ENCODE results near the gene FERMT1. TPM values are rescaled to one million over a fixed set of nuclear protein-coding genes. Genes with fewer than 3 reads are reported as not detected.

FERMT1 gene
- total RNA-seq: 2.8 TPM

GRCh38 chr20:6122873-6123648 lies at the start of gene FERMT1:
Gene FERMT1, minus strand, starts transcription at chr20:6123030. Its CDS starts 3,476 bp downstream, at chr20:6119554.

GRCh38 chr20:6053776-6054688 lies 68.8 kb downstream of the FERMT1 start, which contains the start of gene LRRN4:
Gene LRRN4, minus strand, starts transcription at chr20:6054060. Its CDS starts 1,261 bp downstream, at chr20:6052799.

Other genes starting within 250 kb of the FERMT1 start
- 29.4 TPM for gene CHGB, start 211.5 kb downstream of the FERMT1 start, total RNA-seq
- gene TRMT6, start 172.5 kb downstream of the FERMT1 start, total RNA-seq: 6.9 TPM
- 5.9 TPM for gene MCM8, start 172.4 kb downstream of the FERMT1 start, total RNA-seq
- gene CRLS1, start 116.9 kb downstream of the FERMT1 start, total RNA-seq: 46.0 TPM
- gene LRRN4, start 69.0 kb downstream of the FERMT1 start, total RNA-seq: not detected

All from parietal lobe (tissue), 1 donor.